K562 (cell line): ENCODE results near the gene KLB. TPM values are rescaled to one million over a fixed set of nuclear protein-coding genes. Genes with fewer than 3 reads are reported as not detected.

Source experiments
- ATAC-seq: fragments of 200-7000 bp; cut with Tn5 transposase; 3 replicates; pipeline ENCODE4 v1.9.1; 2020; ENCODE audit warnings: moderate library complexity
- BruUV-seq: library from RNA; stranded (reverse); fragments of 400-500 nt; replicated peaks from 2 replicates; lab custom pipeline; 2021; lab: Mats Ljungman, UMichigan
- CTCF ChIA-PET: fragments of 300-600 bp; formaldehyde crosslinking; extraction: SDS; loops from one replicate; lab custom pipeline; 2021; ENCODE audit warnings: low intra/inter-chr PET ratio; lab: Yijun Ruan, JAX
- POLR2A ChIA-PET: fragments of 300-600, 350-650 bp; sonication (Branson Sonifier 250); formaldehyde crosslinking; extraction: SDS; loops from one replicate; lab custom pipeline; 2021; ENCODE audit warnings: antibody characterized with exemption, inconsistent platforms; lab: Yijun Ruan, JAX
- DNase-seq, 4 experiments: peaks; one replicate each; pipeline versions ENCODE4 v3.0.0 to v3.0.0-alpha.2; 2011 to 2018; ENCODE audit warnings: low spot score in 3 of 4, mixed read lengths in 3 of 4; ENCODE audit errors: extremely low read depth in 1 of 4
- FAIRE-seq: peaks from 2 replicates; lab custom pipeline; 2011; peaks lifted over from hg19 to GRCh38; lab: Jason Lieb, UNC
- H2AFZ ChIP-seq: 2 replicates; pipeline ENCODE4 v1.6.0; 2011; ENCODE audit warnings: low read depth, low read length, control low read depth, inconsistent platforms
- H3K27ac ChIP-seq: fragments of 200-600 bp; 3 replicates; pipeline ENCODE4 v1.8.0; 2011; ENCODE audit warnings: low read depth, mild to moderate bottlenecking, control low read depth, inconsistent platforms, low read length, moderate library complexity, mixed read lengths; ENCODE audit errors: extremely low read depth
- H3K27me3 ChIP-seq, 2 experiments: fragments of 300-600 bp in 1 of 2; 2 replicates in 1 of 2; 3 replicates in 1 of 2; pipeline versions ENCODE4 v1.6.0 to v1.8.0; 2011; ENCODE audit warnings: inconsistent platforms in 2 of 2, low read length in 2 of 2, mild to moderate bottlenecking in 1 of 2, mixed read lengths in 1 of 2, moderate library complexity in 1 of 2; ENCODE audit not compliant: control insufficient read depth in 2 of 2, insufficient read depth in 2 of 2
- H3K36me3 ChIP-seq: fragments of 300-600 bp; 3 replicates; pipeline ENCODE4 v1.8.0; 2011; ENCODE audit warnings: mild to moderate bottlenecking, low read length, inconsistent platforms; ENCODE audit not compliant: control insufficient read depth, insufficient read depth
- H3K4me1 ChIP-seq, 2 experiments: fragments of 200-600 bp in 1 of 2; replicated peaks in 1 of 2; 2 replicates in 1 of 2; 3 replicates in 1 of 2; pipeline versions ENCODE4 v1.5.1 to v1.8.0; 2011; ENCODE audit warnings: inconsistent platforms in 2 of 2, low read length in 2 of 2, mild to moderate bottlenecking in 1 of 2, mixed read lengths in 1 of 2, moderate library complexity in 1 of 2; ENCODE audit not compliant: control insufficient read depth in 2 of 2, insufficient read depth in 2 of 2
- H3K4me2 ChIP-seq: 2 replicates; pipeline ENCODE4 v1.6.1; 2011; ENCODE audit warnings: low read length, control low read depth, inconsistent platforms, mixed read lengths; ENCODE audit not compliant: insufficient read depth
- H3K4me3 ChIP-seq: fragments of 200-600 bp; sonication (generic), shearing (Covaris generic); 2 replicates; pipeline ENCODE4 v1.5.1; 2016; ENCODE audit warnings: control low read depth, inconsistent platforms
- H3K79me2 ChIP-seq: fragments of 200-600 bp; 3 replicates; pipeline ENCODE4 v1.8.0; 2011; ENCODE audit warnings: low read length, inconsistent platforms; ENCODE audit not compliant: control insufficient read depth, insufficient read depth
- H3K9ac ChIP-seq, 2 experiments: 2 replicates each; pipeline versions ENCODE4 v1.6.0 to v1.6.1; 2011; ENCODE audit warnings: low read depth in 2 of 2, low read length in 2 of 2, control low read depth in 1 of 2, inconsistent platforms in 1 of 2, mild to moderate bottlenecking in 1 of 2, mixed read lengths in 1 of 2; ENCODE audit not compliant: insufficient read depth in 1 of 2
- H3K9me1 ChIP-seq: one replicate; pipeline ENCODE4 v1.6.0; 2011; ENCODE audit warnings: inconsistent platforms, mild to moderate bottlenecking, low read length, moderate library complexity; ENCODE audit not compliant: control insufficient read depth, insufficient read depth
- H3K9me3 ChIP-seq: replicated peaks from 2 replicates; pipeline ENCODE4 v1.5.1; 2011; ENCODE audit warnings: low read depth, low read length, inconsistent platforms; ENCODE audit not compliant: control insufficient read depth, insufficient read depth
- H4K20me1 ChIP-seq: replicated peaks from 2 replicates; pipeline ENCODE4 v1.6.1; 2011; ENCODE audit warnings: low read length, inconsistent platforms, mixed read lengths; ENCODE audit not compliant: control insufficient read depth, insufficient read depth
- BCOR ChIP-seq: fragments of 450-650 bp; IDR thresholded peaks from 2 replicates; pipeline ENCODE4 v1.6.1; 2016
- BHLHE40 ChIP-seq: IDR thresholded peaks from 2 replicates; pipeline ENCODE4 v1.6.1; 2011; ENCODE audit warnings: low read length, improper control_type of control experiment
- ETS2 ChIP-seq: IDR thresholded peaks from 2 replicates; pipeline ENCODE4 v1.6.1; 2016; ENCODE audit warnings: borderline replicate concordance, missing genetic modification characterization, mild to moderate bottlenecking, moderate library complexity, missing compliant biosample characterization; ENCODE audit not compliant: poor library complexity, severe bottlenecking
- GABPB1 ChIP-seq: sonication (generic); formaldehyde crosslinking; IDR thresholded peaks from 2 replicates; pipeline ENCODE4 v1.8.0; 2022; ENCODE audit warnings: mild to moderate bottlenecking, missing genetic modification reagents
- MAX ChIP-seq: sonication (generic); formaldehyde crosslinking; IDR thresholded peaks from 2 replicates; pipeline ENCODE4 v1.9.0; 2022; ENCODE audit warnings: mild to moderate bottlenecking, missing genetic modification reagents
- NFE2 ChIP-seq: IDR thresholded peaks from 2 replicates; pipeline ENCODE4 v1.6.1; 2014; ENCODE audit warnings: antibody characterized with exemption, low read depth
- RREB1 ChIP-seq: fragments of 250-450 bp; sonication (Bioruptor Pico); IDR thresholded peaks from 2 replicates; pipeline ENCODE4 v1.4.0; 2020
- SLC30A9 ChIP-seq: fragments of 250-450 bp; sonication (Bioruptor Pico); IDR thresholded peaks from 2 replicates; pipeline ENCODE4 v1.8.0; 2022; ENCODE audit warnings: mild to moderate bottlenecking, moderate library complexity
- SNIP1 ChIP-seq: fragments of 450-650 bp; IDR thresholded peaks from 2 replicates; pipeline ENCODE4 v1.7.1; 2017; ENCODE audit warnings: low read depth, mild to moderate bottlenecking
- SP2 ChIP-seq: IDR thresholded peaks from 2 replicates; pipeline ENCODE4 v1.6.1; 2011; ENCODE audit warnings: mild to moderate bottlenecking, low read depth, low read length, moderate library complexity; ENCODE audit not compliant: poor library complexity, severe bottlenecking; ENCODE audit errors: extremely low read depth
- TAF7 ChIP-seq: fragments of 450-650 bp; IDR thresholded peaks from 2 replicates; pipeline ENCODE4 v1.6.1; 2016; ENCODE audit warnings: missing genetic modification characterization, missing compliant biosample characterization
- TCF3 ChIP-seq: sonication (generic); formaldehyde crosslinking; IDR thresholded peaks from 2 replicates; pipeline ENCODE4 v1.4.0; 2020; ENCODE audit warnings: mild to moderate bottlenecking, missing genetic modification reagents
- USF2 ChIP-seq: sonication (generic); formaldehyde crosslinking; IDR thresholded peaks from 2 replicates; pipeline ENCODE4 v1.5.0; 2020; ENCODE audit warnings: missing genetic modification reagents
- ZC3H8 ChIP-seq: fragments of 450-650 bp; IDR thresholded peaks from 2 replicates; pipeline ENCODE4 v1.6.1; 2017
- ZNF239 ChIP-seq: fragments of 250-450 bp; sonication (Bioruptor Pico); IDR thresholded peaks from 2 replicates; pipeline ENCODE4 v1.4.0; 2020; ENCODE audit warnings: mild to moderate bottlenecking
- WGBS: fragments of 100-300 bp; shearing (Covaris generic); methylation state at CpG from one replicate; pipeline ENCODE4 v1.1.6; 2016; ENCODE audit warnings: low coverage, mixed read lengths; ENCODE audit not compliant: insufficient coverage; ENCODE audit errors: missing lambda C conversion rate; 5-methylcytosine and 5-hydroxymethylcytosine counted together
- in situ Hi-C: fragments of 300-500 bp; cut with MboI; formaldehyde crosslinking; loops from 4 replicates; pipeline ENCODE4 v1.15.0; 2018; ENCODE audit warnings: inconsistent platforms, mixed read lengths
- intact Hi-C: fragments of 100-400 bp; cut with micrococcal nuclease; formaldehyde crosslinking; loops from 2 replicates; pipeline ENCODE4 v1.14.2; 2022
- polyA plus RNA-seq, 8 experiments: library from polyadenylated mRNA; depleted of rRNA in 4 of 8; stranded (reverse) in 5 of 8; unstranded in 3 of 8; fragments of >200 nt; fragmentation: Nextera tagmentation in 2 of 8; fragmentation: Illumina TruSeq in 1 of 8; extraction: Ambion mirVana in 2 of 8; extraction: Trizol in 1 of 8; gene quantifications; 2 replicates each; pipeline versions ENCODE4 v1.2.1 to v1.2.3, GENCODE V29; 2011 to 2014; ENCODE audit warnings: inconsistent platforms in 1 of 8, missing spikeins in 1 of 8
- total RNA-seq, 7 experiments: library from RNA; depleted of rRNA in 6 of 7; stranded (reverse); fragments of >200 nt in 6 of 7; fragmentation: Illumina TruSeq in 2 of 7; extraction: Trizol in 2 of 7; gene quantifications; 2 replicates each; pipeline versions ENCODE4 v1.2.1 to v1.2.3, GENCODE V29; 2011 to 2021; ENCODE audit warnings: low replicate concordance in 1 of 7

The KLB gene
- total and polyA plus RNA-seq, 9 of the 15 experiments (the other 6 are each of a cell fraction or from before 2014, with no cell fraction given) = 0.04 to 0.13 TPM; not detected in 7

GRCh38 chr4:39484582-39485272 lies 78.0 kb downstream of the KLB start (continued):
- TF ChIP-seq SNIP1 (no peak), SP2 (no peak), TCF3 (peak; percentile 78), TAF7 (tag) (no peak), USF2 (CRISPR knock-in tag) (no peak), GABPB1 (no peak), MAX (CRISPR knock-in tag) (no peak), ZNF239 (CRISPR knock-in tag) (no peak), ETS2 (tag) (no peak)

GRCh38 chr4:39486221-39486804 lies 79.6 kb downstream of the KLB start:
- Histone ChIP-seq H3K4me2 (no peak overlapping the region), H3K9me1 (no peaks in the 10 kb centered on the region), H3K4me1 (peaks cover 0 to 7% of the 10 kb centered on the region in 2 experiments; a peak in 2 of 5 replicates), H4K20me1 (no peaks in the 10 kb centered on the region), H2AFZ (no peak overlapping the region), H3K36me3 (no peaks in the 10 kb centered on the region), H3K79me2 (no peaks in the 10 kb centered on the region), H3K9ac (no peak overlapping the region), H3K27ac (no peak overlapping the region), H3K9me3 (0 out of 2 replicates have a peak, but pooled peaks cover 2% of the 10 kb centered on the region), H3K4me3 (no peak overlapping the region), H3K27me3 (no peaks in the 10 kb centered on the region)
- FAIRE-seq = no peak
- CTCF ChIA-PET = no interaction called here
- POLR2A ChIA-PET = no interaction called here
- BruUV-seq = no TSS peak
- 67% methylated on average over 10 of the region's 10 CpGs for WGBS
- no peak for DNase-seq
- intact Hi-C loops (no loop called here), in situ Hi-C loops (no loop called here)
- ATAC-seq = no peak
- TF ChIP-seq ZC3H8 = no peak
- TF ChIP-seq BCOR = no peak
- no peak for TF ChIP-seq SLC30A9 (CRISPR knock-in tag)
- TF ChIP-seq RREB1 (CRISPR knock-in tag) = no peak
- TF ChIP-seq NFE2 = no peak
- TF ChIP-seq BHLHE40 = no peak
